Thoracic aorta (tissue), 2 donors: ENCODE measurements around the gene BLOC1S5. TPM values are rescaled to one million over a fixed set of nuclear protein-coding genes. Genes with fewer than 3 reads are reported as not detected.

Source experiments
- ATAC-seq: fragments of 150-250 bp; one replicate; pipeline ENCODE4 v1.8.0; 2017; ENCODE audit warnings: low read depth; ENCODE audit not compliant: insufficient number of reproducible peaks, low FRiP score
- DNase-seq: peaks from one replicate; pipeline ENCODE4 v3.0.0-alpha.2; 2020; ENCODE audit warnings: low spot score
- H3K27ac ChIP-seq, 2 donors: fragments of 200-600 bp; sonication (generic); 1 replicate in 1 of 2; 2 replicates in 1 of 2; pipeline ENCODE4 v1.5.1; 2016; ENCODE audit warnings: mild to moderate bottlenecking in 2 of 2, moderate library complexity in 2 of 2
- H3K27me3 ChIP-seq: fragments of 200-600 bp; sonication (generic); replicated peaks from 2 replicates; pipeline ENCODE4 v1.6.0; 2016; ENCODE audit warnings: mild to moderate bottlenecking; ENCODE audit not compliant: insufficient read depth
- H3K36me3 ChIP-seq: fragments of 200-600 bp; sonication (generic); one replicate; pipeline ENCODE4 v1.5.1; 2016
- H3K4me1 ChIP-seq, 2 donors: fragments of 200-600 bp; sonication (generic); 1 replicate in 1 of 2; 2 replicates in 1 of 2; pipeline versions ENCODE4 v1.5.1 to v1.6.0; 2016; ENCODE audit warnings: low read depth in 2 of 2, mild to moderate bottlenecking in 1 of 2; ENCODE audit not compliant: control insufficient read depth in 1 of 2
- H3K4me3 ChIP-seq: fragments of 200-600 bp; sonication (generic); 2 replicates; pipeline ENCODE4 v1.5.1; 2016; ENCODE audit warnings: mild to moderate bottlenecking
- H3K9me3 ChIP-seq: fragments of 200-600 bp; sonication (generic); 2 replicates; pipeline ENCODE4 v1.5.1; 2016
- total RNA-seq, 2 donors: library from RNA; depleted of rRNA; stranded (reverse); fragments of >200 nt; gene quantifications; one replicate each; pipeline versions ENCODE4 v1.1.0 to v1.2.3, GENCODE V29; 2016
- TF ChIP-seq, protein P1 (sequence below): fragments of 200-600 bp; sonication (generic); IDR thresholded peaks from one replicate; pipeline ENCODE4 v1.5.1; 2019; ENCODE audit warnings: antibody characterized with exemption

Gene BLOC1S5
- total RNA-seq, 2 donors from 2014 or later: 9.1 to 12.6 TPM

DNA sequence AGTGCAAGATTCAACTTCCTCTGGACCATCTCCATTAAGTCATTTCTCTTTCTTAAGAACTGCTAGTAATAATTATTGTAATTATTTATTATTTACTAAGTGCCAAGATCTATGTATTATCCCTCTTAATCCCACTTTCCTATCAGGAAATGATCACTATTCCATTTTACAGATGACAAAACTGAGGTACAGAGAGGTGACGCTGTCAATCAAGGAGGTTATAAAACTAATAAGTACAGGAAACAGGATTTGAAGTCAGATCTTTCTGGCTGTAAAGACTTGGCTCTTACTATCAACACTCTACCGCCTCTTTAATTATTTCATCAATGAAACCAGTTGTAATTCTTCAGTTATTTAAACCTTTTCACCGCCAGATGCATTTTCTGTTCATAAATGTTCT, 37.4 kb downstream of the BLOC1S5 start:
- no peaks in the 10 kb centered on the region for H3K27me3 ChIP-seq
- TF ChIP-seq, protein P1, sequence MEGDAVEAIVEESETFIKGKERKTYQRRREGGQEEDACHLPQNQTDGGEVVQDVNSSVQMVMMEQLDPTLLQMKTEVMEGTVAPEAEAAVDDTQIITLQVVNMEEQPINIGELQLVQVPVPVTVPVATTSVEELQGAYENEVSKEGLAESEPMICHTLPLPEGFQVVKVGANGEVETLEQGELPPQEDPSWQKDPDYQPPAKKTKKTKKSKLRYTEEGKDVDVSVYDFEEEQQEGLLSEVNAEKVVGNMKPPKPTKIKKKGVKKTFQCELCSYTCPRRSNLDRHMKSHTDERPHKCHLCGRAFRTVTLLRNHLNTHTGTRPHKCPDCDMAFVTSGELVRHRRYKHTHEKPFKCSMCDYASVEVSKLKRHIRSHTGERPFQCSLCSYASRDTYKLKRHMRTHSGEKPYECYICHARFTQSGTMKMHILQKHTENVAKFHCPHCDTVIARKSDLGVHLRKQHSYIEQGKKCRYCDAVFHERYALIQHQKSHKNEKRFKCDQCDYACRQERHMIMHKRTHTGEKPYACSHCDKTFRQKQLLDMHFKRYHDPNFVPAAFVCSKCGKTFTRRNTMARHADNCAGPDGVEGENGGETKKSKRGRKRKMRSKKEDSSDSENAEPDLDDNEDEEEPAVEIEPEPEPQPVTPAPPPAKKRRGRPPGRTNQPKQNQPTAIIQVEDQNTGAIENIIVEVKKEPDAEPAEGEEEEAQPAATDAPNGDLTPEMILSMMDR: no peak
- H3K4me3 ChIP-seq: no peak overlapping the region
- peaks cover 0 to 18% of the 10 kb centered on the region in 2 donors for H3K4me1 ChIP-seq
- H3K27ac ChIP-seq: no peak overlapping the region
- no peak for DNase-seq
- no peaks in the 10 kb centered on the region for H3K9me3 ChIP-seq
- H3K36me3 ChIP-seq: peaks cover 13% of the 10 kb centered on the region
- no peak for ATAC-seq

DNA sequence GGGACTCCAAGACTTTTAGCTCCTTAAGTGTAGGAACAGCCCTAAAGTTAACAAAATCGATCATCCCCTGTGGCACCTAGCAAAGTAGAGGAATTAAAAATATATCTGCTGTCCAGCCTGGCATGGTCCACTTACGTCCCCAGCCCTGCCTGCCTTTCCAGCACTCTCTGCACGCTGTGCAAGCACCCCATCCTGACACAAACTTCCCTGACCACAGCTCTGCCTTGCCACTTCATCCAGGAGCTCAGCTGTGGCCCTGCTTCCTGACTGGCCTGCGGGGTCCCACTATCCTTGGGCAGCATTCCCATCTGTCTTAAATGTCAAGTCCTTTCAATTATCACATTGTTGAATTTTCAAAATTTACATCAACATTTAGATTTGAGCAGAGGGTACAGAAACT, 39.0 kb downstream of the BLOC1S5 start:
- no peak for ATAC-seq
- no peak overlapping the region for H3K27ac ChIP-seq
- no peak overlapping the region for H3K4me3 ChIP-seq
- no peaks in the 10 kb centered on the region for H3K27me3 ChIP-seq
- no peaks in the 10 kb centered on the region for H3K9me3 ChIP-seq
- TF ChIP-seq, protein P1: no peak
- DNase-seq: no peak
- peaks cover 15% of the 10 kb centered on the region for H3K36me3 ChIP-seq
- peaks cover 0 to 18% of the 10 kb centered on the region in 2 donors for H3K4me1 ChIP-seq

DNA sequence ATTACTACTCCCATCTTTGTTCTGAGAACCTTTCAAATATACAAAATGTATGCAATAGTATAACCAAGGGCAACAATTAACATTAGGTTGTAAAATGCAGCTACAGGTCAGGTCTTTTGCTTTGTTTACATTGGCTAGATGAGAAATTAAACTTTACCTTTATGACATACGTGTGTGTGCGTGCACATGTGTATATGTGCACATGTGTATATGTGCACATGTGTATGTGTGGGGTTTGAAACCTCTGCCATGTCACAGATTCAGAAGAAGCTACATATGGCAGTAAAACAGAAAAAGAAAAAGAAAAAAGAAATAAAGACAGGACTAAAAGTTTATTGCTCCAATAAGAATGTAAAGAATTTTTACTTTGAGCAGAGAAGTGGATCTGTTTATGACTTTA, 40.6 kb downstream of the BLOC1S5 start:
- TF ChIP-seq, protein P1: no peak
- H3K4me1 ChIP-seq: peaks cover 0 to 4% of the 10 kb centered on the region in 2 donors
- peaks cover 15% of the 10 kb centered on the region for H3K36me3 ChIP-seq
- H3K27me3 ChIP-seq: no peaks in the 10 kb centered on the region
- no peaks in the 10 kb centered on the region for H3K9me3 ChIP-seq
- H3K27ac ChIP-seq: no peak overlapping the region
- H3K4me3 ChIP-seq: no peak overlapping the region
- DNase-seq (no peak), ATAC-seq (no peak)

DNA sequence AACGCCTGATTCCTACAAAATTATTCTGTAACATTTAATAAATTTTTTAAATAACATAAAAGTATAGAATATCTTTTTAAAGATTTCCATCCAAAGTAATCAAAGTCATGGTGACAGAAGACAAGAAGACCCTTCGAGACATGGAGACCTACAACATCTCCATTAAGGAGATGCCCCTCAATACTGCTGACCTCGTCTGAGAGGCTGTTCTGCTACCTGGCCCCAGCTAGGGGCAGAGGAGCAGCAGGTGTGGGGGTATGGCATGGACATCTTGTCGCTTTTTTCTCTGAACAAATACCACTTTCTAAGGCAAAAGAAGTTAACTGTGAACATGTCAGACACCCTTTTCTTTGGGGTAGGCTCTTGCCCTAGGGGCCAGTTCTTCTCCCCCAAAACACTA, 44.1 kb downstream of the BLOC1S5 start:
- no peak for ATAC-seq
- Histone ChIP-seq H3K4me1 (no peaks in the 10 kb centered on the region), H3K27ac (no peak overlapping the region), H3K4me3 (no peak overlapping the region), H3K9me3 (no peaks in the 10 kb centered on the region), H3K27me3 (no peaks in the 10 kb centered on the region), H3K36me3 (peaks cover 7% of the 10 kb centered on the region)
- DNase-seq: no peak
- TF ChIP-seq, protein P1: no peak

DNA sequence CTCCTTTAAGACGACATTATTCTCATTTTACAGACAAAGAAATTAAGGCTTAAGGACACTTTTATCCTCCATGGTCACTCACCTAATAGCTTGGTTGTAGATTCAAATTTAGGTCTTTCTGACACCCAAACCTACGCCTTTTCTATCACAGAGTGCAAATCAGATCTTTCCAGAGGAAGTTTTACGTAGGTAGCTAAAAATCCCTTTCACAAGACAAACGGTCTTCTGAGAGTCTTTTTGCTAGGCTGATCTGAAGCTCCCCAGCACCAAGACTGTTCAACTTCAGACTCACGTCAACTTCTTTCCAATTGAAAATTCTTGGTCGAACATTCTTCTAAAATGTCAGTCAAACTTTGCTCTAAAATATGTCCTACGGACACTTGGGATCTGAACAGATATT, 46.5 kb downstream of the BLOC1S5 start:
- DNase-seq: no peak
- no peak for ATAC-seq
- Histone ChIP-seq H3K4me3 (no peak overlapping the region), H3K27ac (no peak overlapping the region), H3K4me1 (no peaks in the 10 kb centered on the region), H3K9me3 (no peaks in the 10 kb centered on the region), H3K36me3 (peaks cover 2% of the 10 kb centered on the region), H3K27me3 (no peaks in the 10 kb centered on the region)
- TF ChIP-seq, protein P1: no peak
